Daoy (cell line): Measurements from ENCODE around the gene HSP90B1. TPM values are rescaled to one million over a fixed set of nuclear protein-coding genes. Genes with fewer than 3 reads are reported as not detected.

ENCODE experiments used
- DNase-seq: peaks from one replicate; pipeline ENCODE4 v3.0.0-alpha.2; 2015; ENCODE audit warnings: low read depth
- total RNA-seq: library from RNA; depleted of rRNA; stranded (reverse); fragments of >200 nt; shearing (Covaris generic); gene quantifications from 2 replicates; pipeline ENCODE4 v1.2.3, GENCODE V29; 2014; rRNA removed

Gene HSP90B1
- total RNA-seq, 1 experiment from 2014 or later: 840 TPM

DNA sequence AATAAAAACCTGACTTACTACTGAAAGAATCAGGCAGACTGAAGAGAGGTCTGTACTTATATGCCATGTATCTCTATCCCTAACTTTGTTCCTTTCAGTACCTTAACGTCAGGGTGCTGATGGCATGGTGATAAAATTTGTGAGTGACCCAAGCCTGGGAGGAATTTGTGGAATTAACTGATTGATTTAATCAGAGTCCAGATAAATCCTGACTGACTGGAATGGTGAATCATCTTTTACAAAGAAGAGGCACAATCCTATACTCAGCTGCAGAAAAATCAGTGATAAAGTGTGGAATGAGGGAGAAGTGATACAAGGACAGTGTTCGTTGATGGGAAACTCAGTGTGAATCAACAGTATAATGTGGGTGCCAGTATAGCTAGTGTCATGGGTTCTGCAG, 39.2 kb downstream of the HSP90B1 start:
- no peak for DNase-seq

- no peak for DNase-seq
Measured at GRCh38 chr12:103973909-103974308, 43.7 kb downstream of the HSP90B1 start.

DNA sequence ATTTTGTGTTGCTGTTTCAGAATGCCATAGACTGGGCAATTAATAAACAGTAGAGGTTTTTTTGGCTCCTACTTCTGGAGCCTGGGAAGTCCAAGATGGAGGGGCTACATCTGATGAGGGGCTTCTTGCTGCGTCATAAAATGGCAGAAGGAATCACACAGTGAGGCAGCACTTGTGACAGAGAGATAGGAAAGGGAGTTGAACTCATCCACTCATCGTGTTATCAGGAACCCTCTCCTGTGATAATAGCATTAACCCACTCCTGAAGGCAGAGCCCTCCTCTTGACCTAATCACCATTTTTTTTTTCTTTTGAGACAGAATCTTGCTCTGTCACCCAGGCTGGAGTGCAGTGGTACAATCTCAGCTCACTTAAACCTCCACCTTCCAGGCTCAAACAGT, 45.2 kb downstream of the HSP90B1 start:
- no peak for DNase-seq

GRCh38 chr12:103978384-103978982, 48.3 kb downstream of the HSP90B1 start:
- no peak for DNase-seq

GRCh38 chr12:103986829-103987228, 56.6 kb downstream of the HSP90B1 start:
- DNase-seq: no peak

GRCh38 chr12:103994235-103994634, 64.0 kb downstream of the HSP90B1 start:
- DNase-seq: no peak

DNA sequence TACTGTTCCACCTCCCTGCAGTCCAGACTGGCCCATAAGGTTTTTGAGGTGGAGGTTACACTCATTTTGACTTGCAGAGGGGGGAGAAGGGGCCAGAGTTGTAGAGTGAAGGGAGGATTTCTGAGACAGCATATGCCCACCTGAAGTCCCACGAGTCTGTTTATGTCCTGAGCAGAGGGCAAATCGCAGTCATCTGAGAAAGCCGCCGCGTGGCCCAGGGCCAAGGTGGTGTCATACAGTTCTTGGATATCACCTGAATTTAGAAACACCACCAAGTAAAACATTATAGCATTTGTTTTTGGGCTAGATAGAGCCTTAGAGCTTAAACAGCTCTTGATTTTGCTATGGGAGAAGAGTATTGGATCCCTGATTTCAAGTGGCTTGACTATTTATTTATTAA, 66.4 kb downstream of the HSP90B1 start:
- no peak for DNase-seq

- no peak for DNase-seq
Measured at GRCh38 chr12:103997286-103997900, 67.2 kb downstream of the HSP90B1 start.

Other genes starting within 250 kb of the HSP90B1 start
- gene NT5DC3, start 89.2 kb upstream of the HSP90B1 start, total RNA-seq: 5.7 and 14.5 TPM in 2 replicates
- gene TDG, start 35.5 kb downstream of the HSP90B1 start, total RNA-seq: 35.2 and 42.0 TPM in 2 replicates
- 4.0 and 6.6 TPM in 2 replicates for gene GLT8D2, start 119.8 kb downstream of the HSP90B1 start, total RNA-seq
- 10.3 and 15.1 TPM in 2 replicates for gene HCFC2, start 134.1 kb downstream of the HSP90B1 start, total RNA-seq
- gene NFYB, start 207.8 kb downstream of the HSP90B1 start, total RNA-seq: 29.7 and 43.1 TPM in 2 replicates